Breast epithelium (tissue), 4 donors: Measurements from ENCODE around the gene RNASE8. TPM values are rescaled to one million over a fixed set of nuclear protein-coding genes. Genes with fewer than 3 reads are reported as not detected.
A peak's percentile ranks its signal among the peaks of the same experiment; 100 is the strongest.

ENCODE experiments used
- DNase-seq, 2 donors: peaks; one replicate each; pipeline ENCODE4 v3.0.0-alpha.2; 2019; ENCODE audit warnings: low spot score in 2 of 2
- H3K27ac ChIP-seq, 2 donors: fragments of 200-600 bp; sonication (generic) in 1 of 2; one replicate each; pipeline ENCODE4 v1.5.1; 2016 to 2019; ENCODE audit warnings: mild to moderate bottlenecking in 1 of 2
- H3K27me3 ChIP-seq, 2 donors: fragments of 200-600 bp; sonication (generic) in 1 of 2; one replicate each; pipeline versions ENCODE4 v1.5.1 to v1.6.0; 2017 to 2019; ENCODE audit warnings: control low read depth in 1 of 2, mild to moderate bottlenecking in 1 of 2
- H3K36me3 ChIP-seq: fragments of 200-600 bp; one replicate; pipeline ENCODE4 v1.5.1; 2019
- H3K4me1 ChIP-seq, 2 donors: fragments of 200-600 bp; sonication (generic); one replicate each; pipeline ENCODE4 v1.5.1; 2016 to 2019; ENCODE audit warnings: control low read depth in 1 of 2
- H3K4me3 ChIP-seq, 3 donors: fragments of 200-600 bp; sonication (generic); 1 replicate in 2 of 3; 2 replicates in 1 of 3; pipeline ENCODE4 v1.5.1; 2016 to 2019; ENCODE audit warnings: mild to moderate bottlenecking in 3 of 3, moderate library complexity in 2 of 3
- H3K9me3 ChIP-seq, 2 donors: fragments of 200-600 bp; sonication (generic) in 1 of 2; one replicate each; pipeline ENCODE4 v1.5.1; 2016 to 2019; ENCODE audit warnings: control low read depth in 1 of 2
- POLR2A ChIP-seq: fragments of 450-650 bp; IDR thresholded peaks from one replicate; pipeline ENCODE4 v1.6.1; 2016; ENCODE audit warnings: antibody characterized with exemption, mild to moderate bottlenecking, moderate library complexity
- POLR2AphosphoS5 ChIP-seq, 3 donors: sonication (generic); formaldehyde crosslinking; IDR thresholded peaks; one replicate each; pipeline ENCODE4 v1.6.1; 2017; ENCODE audit warnings: antibody characterized with exemption in 3 of 3
- intact Hi-C: fragments of 100-400 bp; cut with DNase I; formaldehyde crosslinking; loops from one replicate; pipeline ENCODE4 v1.15.1; 2023; ENCODE audit warnings: low total_unique reads
- total RNA-seq, 3 donors: library from RNA; depleted of rRNA; stranded (reverse); fragments of >200 nt; gene quantifications; one replicate each; pipeline ENCODE4 v1.1.0, GENCODE V29; 2016
- TF ChIP-seq, protein P1 (sequence below), 3 donors: fragments of 450-650 bp; IDR thresholded peaks; one replicate each; pipeline ENCODE4 v1.5.1; 2016 to 2017; ENCODE audit warnings: antibody characterized with exemption in 3 of 3, mild to moderate bottlenecking in 3 of 3, moderate library complexity in 3 of 3

The RNASE8 gene
- total RNA-seq, 3 donors from 2014 or later: not detected

DNA sequence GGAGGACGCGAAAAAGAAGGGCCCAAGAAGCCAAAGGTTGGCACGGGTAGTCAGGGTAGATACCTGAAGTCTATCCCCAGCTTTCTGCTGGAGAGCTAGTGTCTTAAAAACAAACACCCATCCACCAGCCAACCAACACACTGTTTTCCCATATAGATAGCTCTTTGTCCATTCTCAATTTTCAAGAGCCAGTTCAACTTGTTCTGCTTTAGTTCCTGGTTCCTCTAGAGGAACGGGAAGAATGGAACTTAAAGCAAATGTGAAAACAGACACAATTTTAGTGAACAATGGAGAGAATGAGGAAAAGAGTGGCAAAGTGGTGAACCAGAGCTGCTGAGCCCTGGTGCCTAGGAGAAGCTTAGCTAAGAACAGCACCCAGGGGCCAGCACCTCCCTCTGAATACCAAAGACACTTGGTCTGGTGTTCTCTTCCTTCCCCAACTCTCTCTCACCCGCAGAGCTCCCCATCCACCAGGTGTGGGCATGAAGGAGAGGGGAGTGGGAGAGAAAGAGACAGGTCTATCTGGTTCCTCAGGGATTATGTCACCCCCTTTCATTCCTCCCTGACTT lies 36.6 kb upstream of the RNASE8 start:
- DNase-seq: no peak
- peak overlapping the region; percentile 95 to 97 for H3K27ac ChIP-seq
- H3K4me1 ChIP-seq: no peaks in the 10 kb centered on the region
- H3K36me3 ChIP-seq: no peaks in the 10 kb centered on the region
- H3K27me3 ChIP-seq: no peaks in the 10 kb centered on the region
- peak in 1 of 3 donors; percentile 27 for TF ChIP-seq POLR2AphosphoS5 (IDR thresholded peaks at IDR 0.05)
- TF ChIP-seq, protein P1, sequence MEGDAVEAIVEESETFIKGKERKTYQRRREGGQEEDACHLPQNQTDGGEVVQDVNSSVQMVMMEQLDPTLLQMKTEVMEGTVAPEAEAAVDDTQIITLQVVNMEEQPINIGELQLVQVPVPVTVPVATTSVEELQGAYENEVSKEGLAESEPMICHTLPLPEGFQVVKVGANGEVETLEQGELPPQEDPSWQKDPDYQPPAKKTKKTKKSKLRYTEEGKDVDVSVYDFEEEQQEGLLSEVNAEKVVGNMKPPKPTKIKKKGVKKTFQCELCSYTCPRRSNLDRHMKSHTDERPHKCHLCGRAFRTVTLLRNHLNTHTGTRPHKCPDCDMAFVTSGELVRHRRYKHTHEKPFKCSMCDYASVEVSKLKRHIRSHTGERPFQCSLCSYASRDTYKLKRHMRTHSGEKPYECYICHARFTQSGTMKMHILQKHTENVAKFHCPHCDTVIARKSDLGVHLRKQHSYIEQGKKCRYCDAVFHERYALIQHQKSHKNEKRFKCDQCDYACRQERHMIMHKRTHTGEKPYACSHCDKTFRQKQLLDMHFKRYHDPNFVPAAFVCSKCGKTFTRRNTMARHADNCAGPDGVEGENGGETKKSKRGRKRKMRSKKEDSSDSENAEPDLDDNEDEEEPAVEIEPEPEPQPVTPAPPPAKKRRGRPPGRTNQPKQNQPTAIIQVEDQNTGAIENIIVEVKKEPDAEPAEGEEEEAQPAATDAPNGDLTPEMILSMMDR (IDR thresholded peaks at IDR 0.05): no peak
- H3K9me3 ChIP-seq: no peaks in the 10 kb centered on the region
- intact Hi-C loops: no loop called here
- H3K4me3 ChIP-seq: peak overlapping the region in 1 of 3 donors; percentile 18

DNA sequence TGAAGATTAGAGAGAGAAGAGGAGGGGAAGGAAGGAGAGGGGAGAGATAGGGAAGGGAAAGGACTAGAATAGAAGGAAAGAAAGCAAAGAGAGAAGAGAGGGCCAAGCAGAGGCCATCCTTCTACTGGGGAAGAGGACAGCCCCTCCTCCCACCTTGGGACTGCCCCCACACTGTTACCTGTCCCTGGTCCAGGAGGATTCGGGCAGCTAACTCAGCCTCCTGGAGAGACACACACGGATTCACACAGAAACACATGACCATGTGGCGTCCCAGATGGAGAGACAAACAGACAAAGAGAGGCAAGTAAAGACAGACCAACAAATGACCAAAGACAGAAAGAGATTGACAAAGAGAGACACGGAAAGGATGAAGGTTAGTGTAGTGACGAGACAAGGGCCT lies 34.9 kb upstream of the RNASE8 start:
- intact Hi-C loops: no loop called here
- H3K4me3 ChIP-seq: peak overlapping the region in 2 of 3 donors; percentile 76 to 92
- peak overlapping the region; percentile 95 to 97 for H3K27ac ChIP-seq
- H3K9me3 ChIP-seq: no peaks in the 10 kb centered on the region
- DNase-seq: no peak
- H3K27me3 ChIP-seq: no peaks in the 10 kb centered on the region
- H3K4me1 ChIP-seq: peaks cover 5 to 9% of the 10 kb centered on the region in 2 donors
- TF ChIP-seq, protein P1 (IDR thresholded peaks at IDR 0.05): no peak
- TF ChIP-seq POLR2A: no peak
- TF ChIP-seq POLR2AphosphoS5 (IDR thresholded peaks at IDR 0.05): no peak
- H3K36me3 ChIP-seq: no peaks in the 10 kb centered on the region

DNA sequence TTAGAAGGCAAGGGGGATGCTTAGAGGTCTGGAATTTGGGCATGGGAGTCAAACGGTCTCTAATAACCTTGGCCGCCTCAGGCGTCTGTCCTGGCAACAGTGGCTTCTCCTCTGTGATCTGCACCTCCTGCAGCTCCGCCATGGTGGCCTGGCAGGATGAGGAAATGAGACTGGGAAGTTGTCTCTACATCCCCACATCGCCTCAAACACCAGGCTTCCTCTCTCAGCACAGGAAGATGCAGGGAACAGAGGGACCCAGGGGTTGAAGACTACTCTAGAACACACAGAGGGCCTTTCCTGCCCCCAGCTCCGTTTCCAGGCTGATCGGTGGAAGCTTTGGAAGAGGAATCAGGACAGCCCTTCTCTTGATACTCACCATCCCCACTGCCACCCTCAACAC lies 34.4 kb upstream of the RNASE8 start:
- intact Hi-C loops: no loop called here
- DNase-seq: no peak
- Histone ChIP-seq H3K4me3 (peak overlapping the region; percentile 66 to 92 (median 76)), H3K4me1 (peaks cover 5 to 9% of the 10 kb centered on the region in 2 donors), H3K27me3 (no peaks in the 10 kb centered on the region), H3K36me3 (no peaks in the 10 kb centered on the region), H3K27ac (peak overlapping the region; percentile 95 to 97), H3K9me3 (no peaks in the 10 kb centered on the region)
- no peak for TF ChIP-seq POLR2AphosphoS5 (IDR thresholded peaks at IDR 0.05)
- TF ChIP-seq, protein P1 (IDR thresholded peaks at IDR 0.05): no peak
- no peak for TF ChIP-seq POLR2A

DNA sequence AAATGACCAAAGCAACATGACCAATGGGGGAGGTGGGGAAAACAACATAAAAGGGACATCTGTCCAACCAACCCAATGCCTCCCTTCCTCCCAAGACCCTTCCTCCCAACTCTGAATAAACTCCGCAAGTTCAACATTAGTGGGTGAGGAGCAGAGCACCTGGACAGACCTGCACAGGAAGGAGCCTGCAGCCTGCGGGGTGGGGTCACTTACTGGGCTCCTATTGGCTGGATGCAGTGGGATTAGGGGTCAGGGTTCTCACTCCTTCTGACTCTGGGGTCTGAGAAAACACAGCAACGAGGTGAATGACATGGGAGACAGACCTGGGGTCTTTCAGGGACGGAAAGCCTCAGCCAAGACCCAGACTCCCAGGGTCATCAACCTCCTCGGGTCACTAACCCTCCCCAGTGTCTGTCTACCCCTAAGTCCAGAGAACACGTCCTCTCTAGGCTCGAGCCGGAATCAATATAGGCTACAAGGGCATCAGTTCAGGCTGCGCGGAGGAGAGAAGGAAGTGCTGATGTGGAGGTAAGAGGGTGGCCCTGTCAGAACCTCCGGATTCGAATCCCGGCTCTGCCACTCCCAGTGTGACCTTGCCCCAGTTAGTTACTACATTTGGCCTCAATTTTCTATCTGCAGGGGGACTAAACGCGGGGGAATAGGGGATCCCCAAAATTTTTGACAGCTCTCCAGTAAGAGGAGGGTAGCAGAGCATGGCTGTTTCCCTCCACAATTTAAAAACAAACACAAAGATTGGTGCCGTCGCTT lies 33.6 kb upstream of the RNASE8 start:
- Histone ChIP-seq H3K27ac (peak overlapping the region; percentile 95 to 97), H3K4me3 (peak overlapping the region; percentile 66 to 92 (median 76)), H3K9me3 (no peaks in the 10 kb centered on the region), H3K4me1 (peaks cover 5 to 9% of the 10 kb centered on the region in 2 donors), H3K27me3 (no peaks in the 10 kb centered on the region), H3K36me3 (no peaks in the 10 kb centered on the region)
- intact Hi-C loops: no loop called here
- no peak for DNase-seq
- TF ChIP-seq, protein P1 (IDR thresholded peaks at IDR 0.05): no peak
- TF ChIP-seq POLR2A (no peak), POLR2AphosphoS5 (IDR thresholded peaks at IDR 0.05) (no peak)
